Measurements from ENCODE around the gene RELN. TPM values are rescaled to one million over a fixed set of nuclear protein-coding genes. Genes with fewer than 3 reads are reported as not detected.
A peak's percentile ranks its signal among the peaks of the same experiment; 100 is the strongest.

RELN gene
- total RNA-seq, 1 experiment from 2014 or later: 0.20 TPM

- Mint-ChIP-seq H3K27me3 (ENCODE audit: low read depth) (no peaks in the 10 kb centered on the region), H3K4me1 (peaks cover 8% of the 10 kb centered on the region), H3K36me3 (no peaks in the 10 kb centered on the region), H3K27ac (no peak overlapping the region), H3K9me3 (no peaks in the 10 kb centered on the region), H3K4me3 (no peak overlapping the region)
- DNase-seq (ENCODE audit: low spot score) (no peak), ATAC-seq (peak; percentile 39; the same call in 1 of the 2 replicates)
- ChIA-PET CTCF (no interaction called here), POLR2A (no interaction called here)
- no peak for TF ChIP-seq ESRRA (CRISPR knock-in tag; IDR thresholded peaks at IDR 0.05; ENCODE audit: borderline replicate concordance)
- TF ChIP-seq JAZF1 (CRISPR knock-in tag; IDR thresholded peaks at IDR 0.05): no peak
- TF ChIP-seq SP1 (CRISPR knock-in tag; conservative IDR thresholded peaks at IDR 0.05): no peak
Measured at GRCh38 chr7:103702982-103703381, 286.5 kb downstream of the RELN start.

GRCh38 chr7:103702454-103702853 is 287.0 kb downstream of the RELN start:
- TF ChIP-seq NR2C2 (CRISPR knock-in tag; IDR thresholded peaks at IDR 0.05) (no peak), ZBTB43 (CRISPR knock-in tag; IDR thresholded peaks at IDR 0.05) (no peak), SP1 (CRISPR knock-in tag; conservative IDR thresholded peaks at IDR 0.05) (no peak), IRF1 (CRISPR knock-in tag; IDR thresholded peaks at IDR 0.05) (no peak), SMAD3 (CRISPR knock-in tag; IDR thresholded peaks at IDR 0.05; ENCODE audit: borderline replicate concordance) (no peak), ARID4B (CRISPR knock-in tag; IDR thresholded peaks at IDR 0.05; ENCODE audit: borderline replicate concordance) (no peak), PRDM15 (CRISPR knock-in tag; IDR thresholded peaks at IDR 0.05) (no peak), ZSCAN18 (CRISPR knock-in tag; IDR thresholded peaks at IDR 0.05) (no peak), ZNF263 (CRISPR knock-in tag; IDR thresholded peaks at IDR 0.05; ENCODE audit: low read depth) (no peak), FOXJ3 (CRISPR knock-in tag; IDR thresholded peaks at IDR 0.05; ENCODE audit: borderline replicate concordance) (no peak), ETV6 (CRISPR knock-in tag; IDR thresholded peaks at IDR 0.05) (no peak), USF1 (CRISPR knock-in tag; IDR thresholded peaks at IDR 0.05) (no peak), E2F4 (CRISPR knock-in tag; IDR thresholded peaks at IDR 0.05; ENCODE audit: borderline replicate concordance, low read depth) (no peak), ZNF219 (CRISPR knock-in tag; IDR thresholded peaks at IDR 0.05; ENCODE audit: borderline replicate concordance) (no peak), OVOL2 (CRISPR knock-in tag; IDR thresholded peaks at IDR 0.05; ENCODE audit: borderline replicate concordance) (no peak), HMGXB4 (CRISPR knock-in tag; IDR thresholded peaks at IDR 0.05) (no peak)
- Mint-ChIP-seq H3K4me1 (peaks cover 8% of the 10 kb centered on the region), H3K27ac (no peak overlapping the region), H3K4me3 (no peak overlapping the region), H3K36me3 (no peaks in the 10 kb centered on the region), H3K27me3 (ENCODE audit: low read depth) (no peaks in the 10 kb centered on the region), H3K9me3 (no peaks in the 10 kb centered on the region)
- DNase-seq (ENCODE audit: low spot score) (no peak), ATAC-seq (no peak)
- CTCF ChIA-PET: no interaction called here
- POLR2A ChIA-PET: interaction anchor here (0.6 kb wide), 1 partner anchor 57 kb away, joined by 7 read pairs; no protein-coding TSS in a partner anchor
